Parietal lobe (tissue), 1 donor: ENCODE results near the gene SLC5A7. TPM values are rescaled to one million over a fixed set of nuclear protein-coding genes. Genes with fewer than 3 reads are reported as not detected.

Experiments used
- total RNA-seq: library from RNA; depleted of rRNA; stranded (reverse); fragments of >200 nt; gene quantifications from one replicate; pipeline ENCODE4 v1.2.3, GENCODE V29; 2014

SLC5A7 gene
- total RNA-seq = 1.3 TPM

GRCh38 chr2:107986278-107987217 is at the start of gene SLC5A7:
SLC5A7 (plus strand) TSS chr2:107986524; CDS start chr2:107988156, 1,632 bp downstream.

Other genes starting within 250 kb of the SLC5A7 start
- gene RGPD4, start 159.6 kb upstream of the SLC5A7 start, total RNA-seq = not detected